ENCODE results near the gene P2RY11. TPM values are rescaled to one million over a fixed set of nuclear protein-coding genes. Genes with fewer than 3 reads are reported as not detected.

The P2RY11 gene
- total RNA-seq, 1 experiment from 2014 or later, result 60.6 TPM

DNA sequence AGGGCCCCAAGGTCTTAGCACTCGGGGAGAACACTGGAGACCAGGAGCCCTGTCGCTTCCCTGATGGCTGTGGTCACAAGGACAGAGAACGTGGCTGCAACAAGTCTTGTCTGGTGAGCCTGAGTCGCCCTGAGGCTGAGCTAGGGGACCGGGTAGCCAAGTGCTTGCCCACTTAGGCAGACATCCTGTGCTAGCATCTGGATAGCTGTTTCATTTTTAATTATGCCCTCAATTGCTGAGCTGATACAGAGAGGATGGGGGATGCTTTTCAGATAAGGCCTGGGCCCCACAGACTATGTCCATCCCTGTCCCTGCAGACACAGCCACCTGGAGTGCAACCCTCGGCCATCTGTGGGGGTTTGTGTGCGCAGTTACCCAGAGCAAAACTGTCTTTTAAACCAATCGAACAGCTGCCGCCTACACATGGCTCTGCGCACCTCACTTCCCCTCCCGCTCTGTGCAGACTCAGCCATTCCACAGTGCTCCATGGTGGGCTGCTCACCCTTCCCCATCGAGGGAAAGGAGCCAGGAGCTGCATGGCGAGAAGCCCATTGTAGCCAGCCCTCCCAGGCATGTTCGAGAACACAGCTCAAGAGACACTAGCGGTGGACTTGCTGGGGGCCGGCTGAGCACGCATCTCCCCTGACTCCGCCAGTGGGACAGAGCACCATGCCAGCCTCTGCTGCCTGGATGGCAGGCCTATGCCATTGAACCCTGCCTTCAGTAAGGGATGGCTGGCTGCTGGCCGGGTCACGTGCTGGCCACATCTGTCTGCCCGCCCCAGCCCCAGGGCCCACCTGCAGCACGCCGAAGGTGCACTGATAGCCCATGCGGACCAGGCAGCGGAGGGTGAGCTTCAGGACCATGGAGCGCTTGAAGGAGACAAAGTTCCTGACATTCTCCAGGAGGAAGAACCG lies 27.6 kb downstream of the P2RY11 start:
- no peaks in the 10 kb centered on the region for H3K9me3 Mint-ChIP-seq
- no peak overlapping the region for H3K9ac ChIP-seq (ENCODE audit: extremely low read depth, insufficient read length, low read length)
- DNase-seq, result no peak

More for the DNA sequence above, 27.6 kb downstream of the P2RY11 start:
- Histone ChIP-seq H2AFZ (ENCODE audit: low read length) (no peak overlapping the region), H3K23me2 (ENCODE audit: insufficient read length, low read depth, low read length, poor library complexity, severe bottlenecking) (no peaks in the 10 kb centered on the region), H4K20me1 (ENCODE audit: control insufficient read depth, insufficient read depth, insufficient read length) (no peaks in the 10 kb centered on the region), H3K18ac (ENCODE audit: insufficient read length, low read depth, low read length) (no peak overlapping the region), H2BK120ac (ENCODE audit: low read depth, low read length, poor library complexity, severe bottlenecking) (no peak overlapping the region), H2BK20ac (ENCODE audit: low read depth, low read length, poor library complexity, severe bottlenecking) (no peak overlapping the region), H3K9me3 (ENCODE audit: control insufficient read depth, low read depth, low read length) (no peaks in the 10 kb centered on the region), H3K4me1 (ENCODE audit: insufficient read depth, low read length) (no peaks in the 10 kb centered on the region), H2BK5ac (ENCODE audit: insufficient read length, low read length) (no peak overlapping the region), H3K27me3 (ENCODE audit: insufficient read depth, low read length) (no peaks in the 10 kb centered on the region), H3K79me2 (ENCODE audit: insufficient read depth, low read length) (0 out of 2 replicates have a peak, but pooled peaks cover 2% of the 10 kb centered on the region), H3T11ph (ENCODE audit: low read length) (no peak overlapping the region), H3K79me1 (ENCODE audit: insufficient read depth, low read depth, low read length, poor library complexity, severe bottlenecking) (no peaks in the 10 kb centered on the region), H2BK15ac (ENCODE audit: low read depth, low read length) (no peak overlapping the region), H4K91ac (ENCODE audit: insufficient read length, low read depth, low read length) (no peak overlapping the region), H4K5ac (ENCODE audit: insufficient read length, low read depth, low read length) (no peak overlapping the region), H3K14ac (ENCODE audit: insufficient read depth, low read length) (no peak overlapping the region; the same call in 1 of the 2 replicates), H2BK12ac (ENCODE audit: insufficient read length, low read depth, low read length) (no peak overlapping the region), H3K23ac (ENCODE audit: insufficient read length, low read depth, low read length) (no peak overlapping the region), H2AK5ac (ENCODE audit: insufficient read length, low read length) (no peak overlapping the region), H3K4ac (ENCODE audit: low read depth, low read length) (no peak overlapping the region), H3K27ac (ENCODE audit: insufficient read length, low read depth, low read length) (no peak overlapping the region), H3K4me2 (ENCODE audit: insufficient read depth, insufficient read length, low read length) (no peak overlapping the region), H3K56ac (ENCODE audit: insufficient read length, low read depth, low read length) (no peak overlapping the region), H4K8ac (replicated peaks; ENCODE audit: insufficient read length, low read depth, low read length) (no peak overlapping the region)
- Mint-ChIP-seq H3K27ac (no peak overlapping the region), H3K4me3 (no peak overlapping the region), H3K4me1 (no peaks in the 10 kb centered on the region), H3K36me3 (ENCODE audit: insufficient read depth in 1 of 3, low read depth in 3 of 3) (peaks cover 35 to 97% (median 71%) of the 10 kb centered on the region in 3 experiments; a peak in 6 of 7 replicates), H3K27me3 (ENCODE audit: low read depth) (no peaks in the 10 kb centered on the region; the same call in 1 of the 2 replicates)
- TF ChIP-seq, protein P1, sequence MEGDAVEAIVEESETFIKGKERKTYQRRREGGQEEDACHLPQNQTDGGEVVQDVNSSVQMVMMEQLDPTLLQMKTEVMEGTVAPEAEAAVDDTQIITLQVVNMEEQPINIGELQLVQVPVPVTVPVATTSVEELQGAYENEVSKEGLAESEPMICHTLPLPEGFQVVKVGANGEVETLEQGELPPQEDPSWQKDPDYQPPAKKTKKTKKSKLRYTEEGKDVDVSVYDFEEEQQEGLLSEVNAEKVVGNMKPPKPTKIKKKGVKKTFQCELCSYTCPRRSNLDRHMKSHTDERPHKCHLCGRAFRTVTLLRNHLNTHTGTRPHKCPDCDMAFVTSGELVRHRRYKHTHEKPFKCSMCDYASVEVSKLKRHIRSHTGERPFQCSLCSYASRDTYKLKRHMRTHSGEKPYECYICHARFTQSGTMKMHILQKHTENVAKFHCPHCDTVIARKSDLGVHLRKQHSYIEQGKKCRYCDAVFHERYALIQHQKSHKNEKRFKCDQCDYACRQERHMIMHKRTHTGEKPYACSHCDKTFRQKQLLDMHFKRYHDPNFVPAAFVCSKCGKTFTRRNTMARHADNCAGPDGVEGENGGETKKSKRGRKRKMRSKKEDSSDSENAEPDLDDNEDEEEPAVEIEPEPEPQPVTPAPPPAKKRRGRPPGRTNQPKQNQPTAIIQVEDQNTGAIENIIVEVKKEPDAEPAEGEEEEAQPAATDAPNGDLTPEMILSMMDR (conservative IDR thresholded peaks at IDR 0.05), result no peak
- no CpG with 5 or more reads among the region's 27 CpGs for WGBS (ENCODE audit: extremely low coverage, insufficient read length, low lambda C conversion rate)
